Measurements from ENCODE around the gene HEXA.
"Not testable (repeated sequence)": the region's sequence is repeated elsewhere in the genome, so short reads cannot be mapped to it uniquely, and the experiment has no call there.

Gene HEXA

DNA sequence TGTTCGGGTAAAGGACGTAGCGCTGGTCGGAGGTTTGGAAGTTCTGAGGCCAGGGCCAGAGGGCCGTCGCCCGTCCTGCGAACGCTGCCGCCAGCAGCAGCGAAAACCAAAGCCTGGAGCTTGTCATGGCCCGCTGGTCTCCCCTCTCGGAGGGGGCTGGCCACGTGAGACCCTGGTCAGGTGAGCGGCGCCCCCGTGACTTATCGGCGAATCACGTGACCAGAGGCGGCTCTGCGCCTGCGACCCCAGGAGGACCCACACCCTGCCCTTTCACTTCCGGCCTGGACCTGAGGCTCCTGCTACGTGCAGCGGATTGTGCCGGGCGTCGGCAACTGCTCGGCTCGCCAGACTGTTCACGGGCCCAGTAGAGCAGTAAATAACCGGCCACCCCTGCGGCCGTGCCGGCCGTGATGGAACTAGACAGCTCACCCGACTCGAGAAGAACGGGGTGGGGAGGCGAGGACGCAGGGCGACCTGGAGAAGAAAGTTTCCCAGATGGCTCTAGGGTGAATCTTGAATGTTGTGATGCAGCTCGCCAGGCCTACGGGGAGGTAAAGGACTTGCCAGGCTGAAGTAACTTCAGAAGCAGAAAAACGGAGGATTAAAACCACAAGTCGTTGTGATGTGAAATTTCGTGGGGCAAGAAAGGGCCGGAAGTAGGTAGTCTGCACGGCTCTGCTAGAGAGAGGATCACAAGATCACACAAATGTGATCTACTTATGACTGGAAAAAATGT is at the start of gene HEXA:
Gene HEXA (minus strand): TSS at position 169 of the 736 bp plus-strand sequence. CDS start 42 bp downstream, at position 127.
- DNase-seq (ENCODE audit: low spot score) = peak; percentile 99

DNA sequence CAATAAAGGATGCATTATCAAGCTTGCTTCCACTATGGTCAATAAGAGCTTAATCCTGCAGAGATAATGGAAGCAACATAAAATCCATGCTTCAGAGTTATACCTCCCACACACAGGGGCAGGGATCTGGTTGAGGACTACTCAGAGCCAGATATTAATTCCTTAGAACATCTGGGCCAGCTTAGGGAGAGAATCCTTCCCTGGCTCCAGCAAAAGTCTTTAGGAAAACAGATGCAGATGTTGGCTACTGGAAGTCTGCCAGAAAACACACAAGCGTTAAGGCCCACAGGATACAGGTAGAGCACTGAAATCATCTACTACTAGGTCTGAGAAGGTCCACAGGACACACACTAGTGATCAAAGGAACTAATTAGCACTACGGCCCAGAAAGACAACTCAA is 47.4 kb upstream of the HEXA start:
- DNase-seq (ENCODE audit: low spot score) = no peak

DNA sequence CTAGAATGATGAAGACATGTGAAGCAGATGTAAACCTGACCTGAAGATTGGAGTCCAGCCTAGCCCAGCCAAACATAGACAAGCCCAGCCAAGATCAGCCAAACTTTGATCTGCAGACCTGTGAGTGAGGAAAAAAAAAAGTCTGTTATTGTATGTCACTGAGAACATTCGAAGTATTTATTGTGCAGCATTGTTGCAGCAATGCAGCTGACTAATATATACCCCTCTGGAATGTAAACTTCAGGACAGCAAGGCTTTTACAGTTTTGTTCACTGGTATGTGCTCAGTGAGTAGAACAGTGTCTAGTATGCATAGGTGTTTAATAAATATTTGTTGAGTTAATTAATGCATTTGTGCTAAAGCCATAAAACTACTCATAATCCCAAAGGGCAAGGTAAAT is 45.7 kb upstream of the HEXA start:
- no peak for DNase-seq (ENCODE audit: low spot score)

DNA sequence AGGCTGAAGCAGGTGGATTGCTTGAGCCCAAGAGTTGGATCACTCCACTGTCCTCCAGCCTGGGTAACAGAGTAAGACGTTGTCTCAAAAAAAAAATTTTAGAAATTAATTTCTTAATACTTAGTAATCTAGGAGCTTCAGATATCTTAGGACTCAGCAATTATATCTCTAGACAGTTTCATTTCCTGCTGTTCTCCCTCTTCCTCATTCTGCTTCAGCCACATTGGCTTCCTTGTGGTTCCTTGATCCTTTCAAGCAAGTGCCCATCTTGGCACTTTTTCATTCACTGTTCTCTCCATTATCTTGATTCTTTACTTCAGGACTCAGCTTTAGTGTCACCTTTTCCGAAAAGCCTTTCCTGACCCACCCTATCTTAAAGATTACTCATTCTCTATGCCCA is 44.8 kb upstream of the HEXA start:
- DNase-seq (ENCODE audit: low spot score) = no peak

DNA sequence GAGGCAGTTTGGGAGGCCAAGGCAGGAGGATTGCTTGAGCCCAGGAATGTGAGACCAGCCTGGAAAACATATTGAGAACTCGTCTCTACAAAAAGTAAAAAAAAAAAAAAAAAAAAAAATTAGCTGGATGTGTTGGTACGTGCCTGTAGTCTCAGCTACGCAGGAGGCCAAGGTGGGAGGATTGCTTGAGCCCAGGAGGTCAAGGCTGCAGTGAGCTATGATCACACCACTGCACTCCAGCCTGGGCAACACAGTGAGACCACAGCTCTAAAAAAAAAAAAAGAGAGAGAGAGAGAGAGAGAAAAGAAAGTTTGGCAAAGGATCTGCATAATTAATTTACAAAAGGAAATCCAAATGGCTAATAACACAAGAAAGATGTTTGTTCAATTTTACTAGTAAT is 44.0 kb upstream of the HEXA start:
- DNase-seq (ENCODE audit: low spot score) = not testable (repeated sequence)

DNA sequence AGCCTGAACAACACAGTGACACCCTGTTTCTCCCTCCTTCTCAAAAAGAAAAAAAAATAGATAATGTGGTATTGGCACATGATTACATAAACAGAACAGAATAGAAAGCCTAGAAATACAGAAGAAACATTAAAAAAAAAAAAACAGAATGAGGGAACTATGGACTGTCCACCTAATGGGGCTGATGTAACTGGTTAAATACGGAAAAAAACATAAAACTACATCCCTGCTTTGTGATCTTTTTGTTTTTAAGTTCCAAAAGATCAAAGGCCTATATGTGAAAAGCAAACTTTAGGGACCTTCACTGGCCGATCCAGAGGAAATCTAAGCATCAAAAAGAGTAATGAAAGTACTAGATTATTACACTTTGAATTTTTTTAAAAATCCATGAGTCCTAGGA is 39.5 kb upstream of the HEXA start:
- DNase-seq (ENCODE audit: low spot score) = no peak

DNA sequence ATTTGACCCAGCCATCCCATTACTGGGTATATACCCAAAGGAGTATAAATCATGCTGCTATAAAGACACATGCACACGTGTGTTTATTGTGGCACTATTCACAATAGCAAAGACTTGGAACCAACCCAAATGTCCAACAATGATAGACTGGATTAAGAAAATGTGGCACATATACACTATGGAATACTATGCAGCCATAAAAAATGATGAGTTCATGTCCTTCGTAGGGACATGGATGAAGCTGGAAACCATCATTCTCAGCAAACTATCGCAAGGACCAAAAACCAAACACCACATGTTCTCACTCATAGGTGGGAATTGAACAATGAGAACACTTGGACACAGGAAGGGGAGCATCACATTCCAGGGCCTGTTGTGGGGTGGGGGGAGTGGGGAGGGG is 37.5 kb upstream of the HEXA start:
- DNase-seq (ENCODE audit: low spot score) = not testable (repeated sequence)

DNA sequence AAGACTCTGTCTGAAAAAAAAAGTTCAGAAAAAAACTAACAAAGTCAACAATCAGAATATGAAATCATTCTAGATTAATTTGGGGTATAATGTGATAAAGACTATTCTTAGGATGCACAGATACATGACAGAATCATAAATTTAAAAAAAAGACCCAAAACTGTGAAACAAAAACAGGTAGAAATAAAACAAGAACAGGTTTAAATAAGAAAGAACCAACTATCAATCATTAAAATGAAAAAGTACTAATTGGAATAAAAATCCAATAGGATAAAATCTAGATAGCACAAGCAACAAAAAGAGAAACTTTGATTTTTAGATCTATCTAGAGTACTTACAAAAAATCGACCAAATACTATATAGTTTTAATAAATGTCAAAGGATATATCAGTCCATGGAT is 35.7 kb upstream of the HEXA start:
- no peak for DNase-seq (ENCODE audit: low spot score)

DNA sequence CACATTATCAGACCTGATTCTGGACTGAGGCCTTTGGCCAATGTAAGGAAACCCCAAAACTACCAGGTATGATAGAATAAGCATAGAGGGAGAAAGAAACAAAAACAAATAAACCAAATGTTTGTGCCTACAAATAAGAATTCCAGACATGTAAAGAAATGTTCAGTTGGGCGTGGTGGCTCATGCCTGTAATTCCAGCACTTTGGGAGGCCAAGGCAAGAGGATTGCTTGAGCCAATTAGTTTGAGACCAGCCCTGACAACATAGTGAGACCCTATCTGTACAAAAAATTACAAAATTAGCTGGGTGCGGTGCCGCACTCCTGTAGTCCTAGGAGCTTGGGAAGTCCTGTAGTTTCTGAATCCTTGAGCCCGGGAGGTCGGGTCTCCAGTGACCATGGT is 35.3 kb upstream of the HEXA start:
- no peak for DNase-seq (ENCODE audit: low spot score)

DNA sequence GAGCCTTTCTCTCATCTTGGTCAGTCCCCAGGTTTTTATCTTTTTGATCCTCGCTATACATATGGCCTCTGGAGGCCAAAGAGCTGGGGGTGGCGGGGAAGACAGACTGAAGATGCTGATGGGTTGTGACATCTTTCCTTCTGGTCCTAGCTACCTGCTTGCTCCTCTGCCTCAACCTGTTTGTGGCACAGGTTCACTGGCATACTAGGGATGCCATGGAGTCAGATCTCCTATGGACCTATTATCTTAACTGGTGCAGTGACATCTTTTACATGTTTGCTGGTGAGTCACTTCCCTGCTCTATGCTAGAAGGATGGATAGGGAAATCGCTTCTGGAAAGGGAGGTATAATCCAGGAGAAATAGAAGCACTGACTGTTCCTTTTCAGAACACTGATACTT is 31.1 kb upstream of the HEXA start:
- DNase-seq (ENCODE audit: low spot score) = no peak

DNA sequence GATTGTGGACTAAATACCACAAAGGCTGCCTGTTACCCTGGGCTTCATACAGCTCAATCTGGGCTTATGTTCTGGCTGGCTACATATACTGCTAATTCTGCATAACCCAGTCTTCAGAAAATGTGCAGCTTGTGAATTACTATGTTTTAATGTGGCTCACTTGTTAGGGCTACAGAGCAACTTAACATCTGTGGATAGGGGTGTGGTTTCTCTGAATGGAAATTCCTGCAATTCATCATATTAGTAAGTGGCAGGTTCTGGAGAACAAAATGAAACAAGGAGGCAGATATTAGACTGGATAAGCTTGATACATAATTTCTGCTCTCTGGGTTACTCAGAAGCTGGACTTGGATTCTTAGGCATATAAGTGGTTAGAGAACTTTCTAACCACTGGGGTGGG is 29.0 kb upstream of the HEXA start:
- DNase-seq (ENCODE audit: low spot score) = no peak

DNA sequence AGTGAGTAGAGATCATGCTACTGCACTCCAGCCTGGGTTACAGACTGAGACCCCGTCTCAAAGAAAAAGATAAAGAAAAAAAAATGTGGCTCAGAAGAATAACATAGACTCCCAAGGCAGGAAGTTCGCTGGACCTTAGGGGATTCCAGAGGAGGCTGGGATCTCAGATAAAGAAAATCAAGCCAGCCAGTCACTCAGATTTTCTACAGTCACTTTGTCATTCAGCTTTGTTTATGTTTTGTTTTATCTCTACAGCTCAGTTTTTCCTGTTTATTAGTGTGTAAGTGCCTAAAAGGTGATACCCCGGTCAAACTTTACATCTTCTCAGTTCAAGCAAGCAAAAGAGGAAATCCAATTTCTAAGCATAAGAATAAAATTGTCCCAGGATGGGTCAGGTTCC is 28.5 kb upstream of the HEXA start:
- no peak for DNase-seq (ENCODE audit: low spot score)

DNA sequence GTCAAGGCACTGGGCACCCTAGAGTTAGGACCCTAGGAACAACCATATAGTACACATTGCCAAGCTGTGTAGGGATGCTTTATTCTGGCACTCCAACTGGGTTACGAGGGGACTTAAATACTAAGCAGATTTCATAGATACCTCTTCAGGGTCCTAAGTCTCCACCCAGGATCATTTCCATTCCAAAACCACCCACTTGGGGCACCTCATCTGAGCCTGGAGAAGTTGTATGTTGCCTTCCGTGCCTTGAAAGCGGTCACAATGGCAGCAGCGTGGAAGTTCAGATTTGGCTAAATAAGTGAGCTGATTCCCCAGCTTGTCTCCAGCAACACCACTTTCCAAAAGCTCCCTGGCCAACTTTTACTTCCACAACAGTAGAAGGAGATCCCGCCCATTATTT is 26.9 kb upstream of the HEXA start:
- DNase-seq (ENCODE audit: low spot score) = no peak

DNA sequence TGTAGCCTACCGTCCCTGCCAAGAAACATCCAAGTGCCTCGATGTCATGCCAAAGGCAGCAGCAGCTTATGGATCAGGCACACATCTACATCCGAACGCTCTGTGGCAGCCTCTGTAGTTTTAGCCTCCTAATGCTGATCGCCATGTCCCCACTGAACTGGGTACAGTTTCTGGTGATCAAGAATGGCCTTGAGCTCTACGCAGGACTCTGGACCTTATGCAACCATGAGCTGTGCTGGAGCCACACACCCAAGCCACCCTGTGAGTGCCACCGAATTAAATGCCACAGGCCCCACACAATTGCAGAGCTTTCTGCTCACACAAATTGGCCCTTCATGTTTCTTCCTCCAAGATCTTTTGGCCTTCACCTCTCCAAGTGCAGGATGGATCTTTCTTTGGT is 22.8 kb upstream of the HEXA start:
- DNase-seq (ENCODE audit: low spot score) = no peak

DNA sequence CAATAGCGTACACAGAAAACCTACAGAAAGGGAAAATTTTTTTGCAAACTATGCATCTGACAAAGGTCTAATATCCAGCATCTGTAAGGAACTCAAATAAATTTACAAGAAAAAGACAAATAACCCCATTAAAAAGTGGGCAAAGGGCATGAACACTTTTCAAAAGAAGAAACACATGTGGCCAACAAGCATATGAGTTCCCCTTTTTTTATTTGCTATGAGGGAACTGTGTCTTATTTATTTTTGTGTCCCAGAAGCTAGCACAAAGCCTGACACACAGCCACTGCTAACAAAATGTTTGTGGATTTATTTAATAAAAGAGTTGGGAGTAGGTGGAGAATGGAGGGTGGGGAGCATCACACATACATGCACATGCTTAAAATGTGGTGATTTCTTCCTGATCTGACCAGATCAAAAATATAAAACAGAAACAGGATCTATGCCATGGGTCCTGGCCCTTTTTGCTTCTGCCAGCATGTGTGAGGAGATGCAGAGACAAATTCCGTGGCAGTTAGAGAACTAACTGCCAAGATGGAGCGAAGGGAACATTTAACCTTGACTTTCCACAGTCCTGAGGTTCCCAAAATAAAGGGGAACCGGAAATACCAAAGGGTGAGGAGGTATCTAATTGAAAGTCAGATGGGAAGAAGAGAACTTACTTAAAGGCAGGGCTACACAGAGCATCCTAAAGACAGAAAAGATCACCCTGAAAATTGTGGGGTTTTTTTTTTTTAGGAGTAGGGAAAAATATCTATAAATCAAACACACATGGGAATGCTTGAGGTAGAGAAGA is 22.2 kb upstream of the HEXA start, which contains the start of gene TMEM202:
Gene TMEM202 (plus strand): TSS at position 510 of the 793 bp plus-strand sequence. CDS start 22 bp downstream, at position 532.
- no peak for DNase-seq (ENCODE audit: low spot score)

DNA sequence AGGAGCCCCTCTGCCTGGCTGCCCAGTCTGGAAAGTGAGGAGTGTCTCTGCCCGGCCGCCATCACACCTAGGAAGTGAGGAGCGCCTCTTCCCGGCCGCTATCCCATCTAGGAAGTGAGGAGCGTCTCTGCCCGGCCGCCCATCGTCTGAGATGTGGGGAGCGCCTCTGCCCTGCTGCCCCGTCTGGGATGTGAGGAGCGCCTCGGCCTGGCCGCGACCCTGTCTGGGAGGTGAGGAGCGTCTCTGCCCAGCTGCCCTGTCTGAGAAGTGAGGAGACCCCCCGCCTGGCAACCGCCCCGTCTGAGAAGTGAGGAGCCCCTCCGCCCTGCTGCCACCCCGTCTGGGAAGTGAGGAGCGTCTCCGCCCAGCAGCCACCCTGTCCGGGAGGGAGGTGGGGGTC is 20.5 kb upstream of the HEXA start:
- not testable (repeated sequence) for DNase-seq (ENCODE audit: low spot score)

DNA sequence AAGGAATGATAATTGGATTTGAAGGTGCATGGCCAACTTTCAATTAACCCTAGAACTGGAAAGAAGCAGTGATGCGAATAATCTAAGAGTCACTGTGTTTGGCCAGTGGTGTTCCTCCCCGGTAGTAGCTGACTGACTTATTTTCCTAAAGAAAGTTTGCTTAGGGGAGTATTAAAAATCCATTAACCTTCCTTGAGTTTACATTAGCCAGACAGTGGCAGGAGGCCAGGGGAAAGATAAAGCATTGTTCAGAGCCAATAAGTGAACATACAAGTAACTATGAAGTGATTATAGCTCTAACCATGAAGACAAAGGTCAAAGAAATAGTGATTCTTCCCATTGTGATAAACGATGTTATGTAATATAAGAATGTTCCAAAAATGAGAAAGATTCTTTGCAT is 13.4 kb upstream of the HEXA start:
- DNase-seq (ENCODE audit: low spot score) = no peak

DNA sequence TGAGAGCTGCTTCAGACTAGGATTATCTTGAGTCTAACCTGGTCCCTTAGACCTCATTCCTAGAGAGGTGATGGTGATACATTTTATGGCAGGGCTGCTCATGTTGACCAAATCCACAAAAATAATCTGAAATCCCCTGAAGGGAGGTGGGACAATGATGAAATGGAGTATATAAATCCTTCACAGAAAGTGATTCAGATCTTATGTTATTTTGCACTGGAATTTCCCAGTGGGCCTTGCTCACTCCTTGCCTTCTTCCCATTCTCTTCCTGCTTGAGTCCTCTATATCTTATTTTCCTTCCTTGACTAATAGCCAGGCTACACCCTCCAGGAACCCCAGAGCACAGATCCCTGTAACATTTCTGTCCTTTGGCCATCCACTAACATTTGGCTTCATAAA is 11.9 kb upstream of the HEXA start:
- DNase-seq (ENCODE audit: low spot score) = no peak

DNA sequence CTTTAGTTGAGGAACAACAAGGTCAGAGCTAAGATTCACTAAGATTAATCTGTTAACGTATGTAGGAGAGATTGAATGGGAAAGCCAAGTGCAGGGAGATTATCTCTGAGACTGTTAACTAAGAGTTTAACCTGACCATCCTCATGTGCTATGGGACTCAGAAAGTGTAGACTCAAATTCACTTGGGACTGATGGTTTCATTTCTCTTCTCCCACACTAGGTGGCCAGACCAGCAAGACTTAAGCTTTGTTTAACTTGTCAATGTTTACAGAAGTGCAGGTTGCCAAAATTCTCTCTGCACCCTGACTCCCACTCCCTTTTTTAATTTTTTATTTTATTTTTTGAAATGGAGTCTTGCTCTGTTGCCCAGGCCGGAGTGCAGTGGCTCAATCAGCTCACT is 6.3 kb upstream of the HEXA start:
- no peak for DNase-seq (ENCODE audit: low spot score)

DNA sequence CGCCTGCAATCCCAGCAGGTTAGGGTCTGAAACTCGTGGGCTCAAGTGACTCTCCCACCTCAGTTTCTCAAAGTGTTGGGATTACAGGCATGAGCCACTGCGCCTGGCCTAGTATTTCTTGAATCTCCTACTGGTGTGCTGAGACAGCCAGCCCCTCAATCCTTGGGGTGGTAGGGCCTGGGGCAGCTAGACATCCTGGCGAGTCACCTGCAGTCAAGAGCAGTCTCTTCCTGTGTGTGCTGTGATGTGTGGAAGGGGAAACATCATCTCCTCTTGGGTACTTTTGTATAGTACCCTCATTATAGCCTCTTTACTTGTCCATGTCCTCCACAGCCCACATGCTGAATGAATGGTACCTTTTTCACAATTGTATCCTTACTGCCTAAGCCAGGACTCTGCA is 4.9 kb upstream of the HEXA start:
- DNase-seq (ENCODE audit: low spot score) = no peak

DNA sequence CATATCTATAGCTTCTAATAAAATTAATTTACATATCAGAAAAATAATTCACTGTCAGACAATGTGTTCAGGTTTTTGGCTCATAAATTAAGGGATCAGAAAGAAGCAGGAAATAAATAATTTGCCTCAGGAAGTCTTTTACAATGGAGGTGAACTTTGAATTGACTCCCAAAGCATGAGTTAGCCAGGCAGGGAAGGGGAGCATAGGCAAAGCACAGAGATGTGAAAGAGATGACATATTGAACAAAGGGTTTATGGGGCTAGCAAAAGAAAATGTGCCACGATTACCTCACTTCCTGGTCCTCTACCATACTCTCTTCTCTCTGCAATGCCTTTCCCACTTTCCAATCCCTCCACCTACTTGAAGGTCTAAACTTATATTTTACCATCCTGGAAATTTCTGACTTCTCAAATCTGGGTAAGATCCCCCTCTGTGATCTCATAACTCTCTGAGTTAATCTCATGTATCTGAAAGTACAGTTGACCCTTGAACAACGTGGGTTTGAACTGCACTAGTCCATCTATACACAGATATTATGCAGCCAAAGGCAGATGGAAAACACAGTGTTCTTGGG is 4.1 kb upstream of the HEXA start:
- DNase-seq (ENCODE audit: low spot score) = no peak

DNA sequence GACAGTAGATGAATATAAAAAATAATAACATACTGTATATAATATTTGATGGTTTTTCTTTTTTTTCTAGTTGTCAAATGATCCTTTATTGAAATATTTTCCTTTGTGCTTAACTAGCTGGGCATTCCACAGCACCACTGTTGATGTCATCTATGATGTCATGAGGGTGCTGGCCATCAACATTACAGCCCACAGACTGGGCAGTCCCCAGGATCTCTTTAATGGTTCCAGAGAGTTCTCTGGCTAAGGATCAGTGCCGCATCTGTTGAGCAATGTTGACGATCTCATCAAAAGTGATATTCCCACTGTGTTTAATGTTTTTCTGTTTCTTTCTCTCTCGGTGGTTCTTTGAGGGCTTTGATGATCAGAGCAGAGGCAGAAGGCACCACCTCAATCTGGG is 3.3 kb upstream of the HEXA start:
- DNase-seq (ENCODE audit: low spot score) = not testable (repeated sequence)

DNA sequence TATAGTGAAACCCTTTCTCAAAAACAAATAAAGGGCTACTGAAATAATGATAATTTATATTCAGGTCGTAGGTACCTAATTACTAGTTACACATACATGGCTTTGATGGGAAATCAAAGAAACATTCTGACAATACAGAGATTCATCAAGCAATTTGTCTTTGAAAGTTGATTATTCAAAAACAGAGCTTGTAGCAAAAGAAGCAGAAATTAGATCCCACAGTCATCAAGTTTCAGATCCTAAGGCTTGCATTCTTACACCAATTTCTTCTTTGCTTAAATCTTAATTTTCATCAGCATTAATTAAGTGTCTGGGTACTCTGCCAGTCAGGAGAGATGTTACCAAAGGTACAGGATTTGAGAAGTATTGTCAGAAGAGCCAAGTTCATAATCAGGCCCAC is 1.5 kb upstream of the HEXA start:
- no peak for DNase-seq (ENCODE audit: low spot score)
